BLaER1 treated with 17β-estradiol and CSF1 and Interleukin-3, amounts not matched to agents 10 nM and 100 nM (cell line): ENCODE data around the gene KCP.
"Not testable (repeated sequence)": the region's sequence is repeated elsewhere in the genome, so short reads cannot be mapped to it uniquely, and the experiment has no call there.

Experiments used
- H3K27ac ChIP-seq, 11 experiments: shearing (Covaris generic); formaldehyde crosslinking; 2 replicates each; pipeline ENCODE4 v1.8.1; 2022
- H3K27me3 ChIP-seq, 11 experiments: shearing (Covaris generic); formaldehyde crosslinking; 2 replicates each; pipeline ENCODE4 v1.8.1; 2022
- H3K36me3 ChIP-seq, 11 experiments: shearing (Covaris generic); formaldehyde crosslinking; 2 replicates each; pipeline ENCODE4 v1.8.1; 2022
- H3K4me1 ChIP-seq, 10 experiments: shearing (Covaris generic); formaldehyde crosslinking; 2 replicates each; pipeline ENCODE4 v1.8.1; 2022
- H3K4me2 ChIP-seq, 11 experiments: shearing (Covaris generic); formaldehyde crosslinking; 2 replicates each; pipeline ENCODE4 v1.8.1; 2022
- H3K4me3 ChIP-seq, 10 experiments: shearing (Covaris generic); formaldehyde crosslinking; 2 replicates each; pipeline ENCODE4 v1.8.1; 2022
- H3K9ac ChIP-seq, 11 experiments: shearing (Covaris generic); formaldehyde crosslinking; 2 replicates each; pipeline ENCODE4 v1.8.1; 2022
- H3K9me3 ChIP-seq, 11 experiments: shearing (Covaris generic); formaldehyde crosslinking; replicated peaks in 1 of 11; 2 replicates each; pipeline ENCODE4 v1.8.1; 2022
- H4K20me1 ChIP-seq, 11 experiments: shearing (Covaris generic); formaldehyde crosslinking; 2 replicates each; pipeline ENCODE4 v1.8.1; 2022
- Cebpa-rat ChIP-seq, 11 experiments: shearing (Covaris generic); IDR thresholded peaks; 2 replicates each; pipeline ENCODE4 v1.8.1; 2022

The KCP gene

GRCh38 chr7:128948312-128948973 lies 37.9 kb upstream of the KCP start:
- Histone ChIP-seq H3K9ac (peak overlapping the region; percentile 28 to 72 (median 53); a peak in 16 of 22 replicates), H3K4me3 (peak overlapping the region in 2 of 10 experiments; percentile 33 to 49; a peak in 5 of 20 replicates), H3K27ac (peak overlapping the region in 10 of 11 experiments; percentile 8 to 82 (median 74); a peak in 18 of 22 replicates), H3K27me3 (no peaks in the 10 kb centered on the region), H3K9me3 (no peaks in the 10 kb centered on the region), H3K36me3 (peaks cover 17 to 100% (median 30%) of the 10 kb centered on the region in 11 experiments), H4K20me1 (peaks cover 0 to 85% (median 0%) of the 10 kb centered on the region in 11 experiments; a peak in 10 of 22 replicates), H3K4me1 (peaks cover 51 to 93% (median 79%) of the 10 kb centered on the region in 10 experiments), H3K4me2 (peak overlapping the region; percentile 55 to 92 (median 84))
- TF ChIP-seq Cebpa-rat (IDR thresholded peaks at IDR 0.05), result peak in 4 of 11 experiments; percentile 7 to 76 (median 60); a peak in 7 of 22 replicates

DNA sequence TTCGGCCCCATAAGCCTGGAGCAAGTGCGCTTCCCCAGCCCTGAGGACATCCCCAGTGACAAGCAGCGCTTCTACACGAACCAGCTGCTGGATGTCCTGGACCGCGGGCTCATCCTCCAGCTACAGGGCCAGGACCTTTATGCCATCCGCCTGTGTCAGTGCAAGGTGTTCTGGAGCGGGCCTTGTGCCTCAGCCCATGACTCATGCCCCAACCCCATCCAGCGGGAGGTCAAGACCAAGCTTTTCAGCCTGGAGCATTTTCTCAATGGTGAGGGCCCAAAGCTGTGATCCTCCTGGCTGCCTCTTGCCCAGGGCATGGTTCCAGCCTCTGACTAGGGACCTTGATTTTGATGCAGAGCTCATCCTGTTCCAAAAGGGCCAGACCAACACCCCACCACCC lies 37.3 kb upstream of the KCP start:
- H3K9me3 ChIP-seq, result no peaks in the 10 kb centered on the region
- TF ChIP-seq Cebpa-rat (IDR thresholded peaks at IDR 0.05), result no peak
- peak overlapping the region; percentile 55 to 92 (median 84) for H3K4me2 ChIP-seq
- no peak overlapping the region; a peak in 1 of 20 replicates for H3K4me3 ChIP-seq
- peaks cover 12 to 100% (median 24%) of the 10 kb centered on the region in 11 experiments; a peak in 21 of 22 replicates for H3K36me3 ChIP-seq
- peaks cover 0 to 91% (median 0%) of the 10 kb centered on the region in 11 experiments; a peak in 10 of 22 replicates for H4K20me1 ChIP-seq
- peak overlapping the region in 10 of 11 experiments; percentile 8 to 82 (median 72); a peak in 16 of 22 replicates for H3K27ac ChIP-seq
- H3K9ac ChIP-seq, result peak overlapping the region in 7 of 11 experiments; percentile 4 to 66 (median 36); a peak in 6 of 22 replicates
- no peaks in the 10 kb centered on the region for H3K27me3 ChIP-seq
- H3K4me1 ChIP-seq, result peaks cover 53 to 99% (median 79%) of the 10 kb centered on the region in 10 experiments

DNA sequence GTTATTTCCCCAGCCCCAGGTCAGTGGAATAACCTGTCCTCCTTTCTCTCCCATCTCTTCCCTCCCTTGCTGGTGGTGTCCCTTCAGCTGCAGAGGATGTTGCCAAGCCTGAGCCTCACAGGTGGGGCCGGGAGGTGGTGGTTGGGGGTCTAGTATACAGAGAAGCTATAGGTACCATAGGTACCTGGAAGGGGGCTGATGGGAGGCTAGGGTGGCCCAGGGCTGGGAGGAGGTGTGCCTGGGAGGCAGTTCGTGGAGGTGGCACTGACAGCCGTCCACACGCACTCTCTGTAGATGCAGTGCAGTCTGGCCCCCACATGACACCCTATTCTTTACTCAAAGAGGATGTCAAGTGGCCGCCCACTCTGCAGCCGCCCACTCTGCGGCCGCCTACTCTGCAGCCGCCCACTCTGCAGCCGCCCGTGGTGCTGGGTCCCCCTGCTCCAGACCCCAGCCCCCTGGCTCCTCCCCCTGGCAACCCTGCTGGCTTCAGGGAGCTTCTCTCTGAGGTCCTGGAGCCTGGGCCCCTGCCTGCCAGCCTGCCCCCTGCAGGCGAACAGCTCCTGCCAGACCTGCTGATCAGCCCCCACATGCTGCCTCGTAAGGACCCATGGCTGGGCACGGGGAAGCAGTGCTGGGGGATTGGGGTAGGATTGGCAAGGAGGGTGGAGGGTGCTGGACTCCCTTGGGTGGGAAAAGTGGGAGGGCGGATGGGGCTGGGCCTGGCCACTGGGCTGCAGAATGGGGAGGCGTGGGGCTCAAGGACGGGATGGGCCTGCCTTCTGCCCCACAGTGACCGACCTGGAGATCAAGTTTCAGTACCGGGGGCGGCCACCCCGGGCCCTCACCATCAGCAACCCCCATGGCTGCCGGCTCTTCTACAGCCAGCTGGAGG lies 36.7 kb upstream of the KCP start:
- peaks cover 0 to 96% (median 0%) of the 10 kb centered on the region in 11 experiments; a peak in 10 of 22 replicates for H4K20me1 ChIP-seq
- no peak overlapping the region for H3K4me3 ChIP-seq
- peaks cover 5 to 100% (median 17%) of the 10 kb centered on the region in 11 experiments; a peak in 21 of 22 replicates for H3K36me3 ChIP-seq
- TF ChIP-seq Cebpa-rat (IDR thresholded peaks at IDR 0.05), result no peak
- H3K9me3 ChIP-seq, result no peaks in the 10 kb centered on the region
- peaks cover 53 to 98% (median 76%) of the 10 kb centered on the region in 10 experiments for H3K4me1 ChIP-seq
- peak overlapping the region in 10 of 11 experiments; percentile 55 to 92 (median 84); a peak in 21 of 22 replicates for H3K4me2 ChIP-seq
- H3K27ac ChIP-seq, result peak overlapping the region in 6 of 11 experiments; percentile 38 to 82 (median 76); a peak in 11 of 22 replicates
- peak overlapping the region in 3 of 11 experiments; percentile 36 to 66 (median 37); a peak in 2 of 22 replicates for H3K9ac ChIP-seq
- H3K27me3 ChIP-seq, result no peaks in the 10 kb centered on the region

DNA sequence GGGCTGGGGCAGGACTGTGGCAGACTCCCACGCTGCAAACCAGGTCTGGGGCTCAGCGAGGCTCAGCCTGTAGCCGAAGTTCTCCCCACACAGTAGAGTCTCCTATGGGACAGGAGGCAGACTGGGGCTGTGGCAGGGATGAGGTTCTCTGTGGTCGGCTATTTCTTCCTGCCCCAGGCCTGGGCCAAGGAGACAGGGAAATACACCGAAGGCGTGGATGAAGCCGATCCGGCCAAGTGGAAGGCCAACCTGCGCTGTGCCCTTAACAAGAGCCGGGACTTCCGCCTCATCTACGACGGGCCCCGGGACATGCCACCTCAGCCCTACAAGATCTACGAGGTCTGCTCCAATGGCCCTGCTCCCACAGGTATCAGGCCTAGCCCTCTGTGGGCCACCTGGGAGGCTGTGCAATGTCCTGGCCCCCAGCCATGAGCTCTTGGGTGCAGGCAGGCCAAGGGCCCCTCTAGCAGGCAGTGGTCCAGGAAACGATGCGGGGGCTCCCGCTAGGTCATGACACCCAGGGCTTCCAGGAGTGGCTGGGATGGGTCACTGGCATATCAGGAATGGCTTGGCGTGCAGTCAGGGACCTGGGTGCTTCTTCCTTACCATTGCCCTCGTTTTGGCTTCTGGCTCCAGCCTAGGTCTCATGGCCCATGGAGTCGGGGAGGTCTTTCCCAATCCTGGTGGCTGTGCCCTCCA lies 35.3 kb upstream of the KCP start:
- no peaks in the 10 kb centered on the region for H3K27me3 ChIP-seq
- no peak overlapping the region; a peak in 4 of 22 replicates for H3K4me2 ChIP-seq
- no peak overlapping the region for H3K9ac ChIP-seq
- H3K4me3 ChIP-seq, result no peak overlapping the region
- no peaks in the 10 kb centered on the region for H3K9me3 ChIP-seq
- H3K4me1 ChIP-seq, result peaks cover 55 to 98% (median 76%) of the 10 kb centered on the region in 10 experiments
- peaks cover 0 to 94% (median 4%) of the 10 kb centered on the region in 11 experiments; a peak in 10 of 22 replicates for H3K36me3 ChIP-seq
- H4K20me1 ChIP-seq, result peaks cover 0 to 97% (median 0%) of the 10 kb centered on the region in 11 experiments; a peak in 10 of 22 replicates
- no peak overlapping the region for H3K27ac ChIP-seq
- no peak for TF ChIP-seq Cebpa-rat (IDR thresholded peaks at IDR 0.05)

- peaks cover 0 to 6% (median 3%) of the 10 kb centered on the region in 11 experiments; a peak in 16 of 22 replicates for H3K27me3 ChIP-seq
- no peaks in the 10 kb centered on the region for H3K9me3 ChIP-seq
- no peak for TF ChIP-seq Cebpa-rat (IDR thresholded peaks at IDR 0.05)
- peaks cover 0 to 85% (median 0%) of the 10 kb centered on the region in 11 experiments; a peak in 10 of 22 replicates for H4K20me1 ChIP-seq
- no peak overlapping the region for H3K4me3 ChIP-seq
- H3K4me1 ChIP-seq, result peaks cover 64 to 96% (median 79%) of the 10 kb centered on the region in 10 experiments
- H3K27ac ChIP-seq, result no peak overlapping the region
- peak overlapping the region in 1 of 11 experiments; percentile 14; a peak in 2 of 22 replicates for H3K9ac ChIP-seq
- peaks cover 0 to 82% (median 0%) of the 10 kb centered on the region in 11 experiments; a peak in 7 of 22 replicates for H3K36me3 ChIP-seq
- H3K4me2 ChIP-seq, result peak overlapping the region; percentile 3 to 82 (median 44); a peak in 16 of 22 replicates
Observed at GRCh38 chr7:128944487-128945236, 34.2 kb upstream of the KCP start.

DNA sequence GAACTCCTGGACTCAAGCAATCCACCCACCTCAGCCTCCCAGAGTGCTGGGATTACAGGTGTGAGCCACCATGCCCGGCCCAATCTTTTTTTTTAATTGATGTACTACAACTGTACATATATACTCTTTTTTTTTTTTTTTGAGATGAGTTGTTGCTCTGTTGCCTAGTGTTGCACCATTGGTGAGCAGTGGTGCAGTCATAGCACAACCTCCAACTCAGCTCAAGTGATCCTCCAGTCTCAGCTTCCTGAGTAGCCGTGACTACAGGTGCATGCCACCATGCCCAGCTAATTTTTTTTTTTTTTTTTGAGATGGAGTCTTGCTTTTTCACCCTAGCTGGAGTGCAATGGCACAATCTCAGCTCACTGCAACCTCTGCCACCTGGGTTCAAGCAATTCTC lies 32.7 kb upstream of the KCP start:
- peaks cover 63 to 89% (median 78%) of the 10 kb centered on the region in 10 experiments for H3K4me1 ChIP-seq
- peaks cover 0 to 71% (median 3%) of the 10 kb centered on the region in 11 experiments; a peak in 11 of 22 replicates for H4K20me1 ChIP-seq
- not testable (repeated sequence) for H3K27ac ChIP-seq, H3K9me3 ChIP-seq, H3K9ac ChIP-seq, H3K4me3 ChIP-seq
- peaks cover 0 to 68% (median 0%) of the 10 kb centered on the region in 11 experiments; a peak in 7 of 22 replicates for H3K36me3 ChIP-seq
- peak overlapping the region in 5 of 11 experiments; percentile 24 to 73 (median 63); a peak in 5 of 22 replicates for H3K4me2 ChIP-seq
- H3K27me3 ChIP-seq, result peaks cover 0 to 20% (median 17%) of the 10 kb centered on the region in 11 experiments; a peak in 19 of 22 replicates

- peak overlapping the region in 2 of 11 experiments; percentile 82 to 90; a peak in 1 of 22 replicates for H3K9ac ChIP-seq
- H4K20me1 ChIP-seq, result peaks cover 0 to 59% (median 4%) of the 10 kb centered on the region in 11 experiments; a peak in 11 of 22 replicates
- H3K27ac ChIP-seq, result no peak overlapping the region
- H3K9me3 ChIP-seq, result no peaks in the 10 kb centered on the region
- H3K4me3 ChIP-seq, result no peak overlapping the region; a peak in 2 of 20 replicates
- H3K4me2 ChIP-seq, result peak overlapping the region; percentile 88 to 99 (median 96)
- H3K36me3 ChIP-seq, result peaks cover 0 to 56% (median 0%) of the 10 kb centered on the region in 11 experiments; a peak in 7 of 22 replicates
- TF ChIP-seq Cebpa-rat (IDR thresholded peaks at IDR 0.05), result no peak
- peaks cover 4 to 32% (median 29%) of the 10 kb centered on the region in 11 experiments; a peak in 21 of 22 replicates for H3K27me3 ChIP-seq
- peaks cover 62 to 85% (median 77%) of the 10 kb centered on the region in 10 experiments for H3K4me1 ChIP-seq
Observed at GRCh38 chr7:128941946-128942526, 31.5 kb upstream of the KCP start.
